C4-2B (cell line): ENCODE measurements around the gene TGFA.

ENCODE experiments used
- ZFX ChIP-seq: fragments of 450-650 bp; IDR thresholded peaks from 2 replicates; pipeline ENCODE4 v1.6.1; 2017
- TF ChIP-seq, protein P1 (sequence below): fragments of 450-650 bp; conservative IDR thresholded peaks from 2 replicates; pipeline ENCODE4 v1.5.1; 2017; ENCODE audit warnings: mild to moderate bottlenecking

DNA sequence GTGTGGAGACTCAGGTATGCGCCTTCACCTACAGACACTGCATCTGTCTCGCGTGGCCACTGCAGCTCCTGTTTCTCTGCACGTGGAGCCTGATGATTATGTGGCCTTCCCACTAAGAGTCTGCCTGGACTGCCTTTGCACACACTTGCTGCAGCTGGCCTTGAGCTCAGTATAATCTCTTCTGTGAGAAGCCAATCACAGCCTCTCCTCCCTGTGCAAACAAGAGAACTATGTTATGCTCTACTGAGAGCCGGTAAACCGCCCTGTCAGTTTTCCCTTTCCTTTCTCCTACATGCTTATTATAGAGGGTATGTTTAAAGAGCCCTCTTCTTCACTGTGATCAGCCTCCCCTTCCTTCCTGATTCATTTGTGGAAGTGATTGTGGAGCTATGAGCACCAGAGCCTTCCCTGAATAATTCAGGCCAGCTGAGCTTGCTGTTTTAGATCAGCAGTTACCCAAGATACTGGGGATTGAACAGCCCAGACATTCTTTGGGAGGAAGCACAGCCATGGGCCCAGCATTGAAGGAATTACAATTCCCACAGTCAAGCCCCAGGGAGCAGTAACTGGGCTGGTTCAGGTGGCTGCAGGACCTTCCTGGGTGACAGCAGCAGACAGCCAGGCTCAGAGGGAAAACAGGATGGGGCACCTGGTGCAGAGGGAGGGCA, 3.7 kb upstream of the TGFA start:
- TF ChIP-seq, protein P1, sequence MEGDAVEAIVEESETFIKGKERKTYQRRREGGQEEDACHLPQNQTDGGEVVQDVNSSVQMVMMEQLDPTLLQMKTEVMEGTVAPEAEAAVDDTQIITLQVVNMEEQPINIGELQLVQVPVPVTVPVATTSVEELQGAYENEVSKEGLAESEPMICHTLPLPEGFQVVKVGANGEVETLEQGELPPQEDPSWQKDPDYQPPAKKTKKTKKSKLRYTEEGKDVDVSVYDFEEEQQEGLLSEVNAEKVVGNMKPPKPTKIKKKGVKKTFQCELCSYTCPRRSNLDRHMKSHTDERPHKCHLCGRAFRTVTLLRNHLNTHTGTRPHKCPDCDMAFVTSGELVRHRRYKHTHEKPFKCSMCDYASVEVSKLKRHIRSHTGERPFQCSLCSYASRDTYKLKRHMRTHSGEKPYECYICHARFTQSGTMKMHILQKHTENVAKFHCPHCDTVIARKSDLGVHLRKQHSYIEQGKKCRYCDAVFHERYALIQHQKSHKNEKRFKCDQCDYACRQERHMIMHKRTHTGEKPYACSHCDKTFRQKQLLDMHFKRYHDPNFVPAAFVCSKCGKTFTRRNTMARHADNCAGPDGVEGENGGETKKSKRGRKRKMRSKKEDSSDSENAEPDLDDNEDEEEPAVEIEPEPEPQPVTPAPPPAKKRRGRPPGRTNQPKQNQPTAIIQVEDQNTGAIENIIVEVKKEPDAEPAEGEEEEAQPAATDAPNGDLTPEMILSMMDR, result no peak
- TF ChIP-seq ZFX, result no peak
